Natural killer cell (primary cell): ENCODE measurements around the gene EIF4E. TPM values are rescaled to one million over a fixed set of nuclear protein-coding genes. Genes with fewer than 3 reads are reported as not detected.
"Not testable (repeated sequence)": the region's sequence is repeated elsewhere in the genome, so short reads cannot be mapped to it uniquely, and the experiment has no call there.

Experiments used
- ATAC-seq, 3 donors: fragments of 150-1000 bp in 2 of 3; fragments of 200-7000 bp in 1 of 3; cut with Tn5 transposase; 1 replicate in 1 of 3; 2 replicates in 2 of 3; pipeline ENCODE4 v1.10.0; 2021; ENCODE audit warnings: mild to moderate bottlenecking in 2 of 3, moderate library complexity in 2 of 3
- DNase-seq, 2 donors: peaks; one replicate each; pipeline versions ENCODE4 v3.0.0 to v3.0.0-alpha.2; 2013 to 2021; ENCODE audit warnings: mixed read lengths in 1 of 2
- H3K27ac ChIP-seq: one replicate; pipeline ENCODE4 v1.5.1; 2013; ENCODE audit warnings: mild to moderate bottlenecking, low read length
- H3K27me3 ChIP-seq: one replicate; pipeline ENCODE4 v1.6.1; 2013; ENCODE audit warnings: low read length; ENCODE audit not compliant: control insufficient read depth, insufficient read depth
- H3K36me3 ChIP-seq: one replicate; pipeline ENCODE4 v1.6.1; 2013; ENCODE audit warnings: low read length; ENCODE audit not compliant: control insufficient read depth, insufficient read depth
- H3K4me1 ChIP-seq: one replicate; pipeline ENCODE4 v1.6.1; 2013; ENCODE audit warnings: low read length; ENCODE audit not compliant: control insufficient read depth, insufficient read depth
- H3K4me3 ChIP-seq: one replicate; pipeline ENCODE4 v1.5.1; 2013; ENCODE audit warnings: low read length
- H3K9me3 ChIP-seq: one replicate; pipeline ENCODE4 v1.6.1; 2013; ENCODE audit warnings: low read length; ENCODE audit not compliant: control insufficient read depth, insufficient read depth
- H3K27ac Mint-ChIP-seq, 2 donors: one replicate each; pipeline ENCODE4 v1.8.0; 2022; ENCODE audit warnings: mild to moderate bottlenecking in 2 of 2, mixed read lengths in 2 of 2, moderate library complexity in 1 of 2
- H3K27me3 Mint-ChIP-seq, 2 donors: one replicate each; pipeline ENCODE4 v1.8.0; 2022; ENCODE audit warnings: low read depth in 2 of 2, mixed read lengths in 2 of 2
- H3K36me3 Mint-ChIP-seq: one replicate; pipeline ENCODE4 v1.8.0; 2022; ENCODE audit warnings: mixed read lengths
- H3K4me1 Mint-ChIP-seq, 2 donors: one replicate each; pipeline ENCODE4 v1.8.0; 2022; ENCODE audit warnings: mixed read lengths in 2 of 2
- H3K4me3 Mint-ChIP-seq: one replicate; pipeline ENCODE4 v1.8.0; 2022; ENCODE audit warnings: mild to moderate bottlenecking, moderate library complexity, mixed read lengths
- H3K9me3 Mint-ChIP-seq, 2 donors: one replicate each; pipeline ENCODE4 v1.8.0; 2022; ENCODE audit warnings: mixed read lengths in 2 of 2
- CTCF ChIP-seq: fragments of 200-600 bp; IDR thresholded peaks from one replicate; pipeline ENCODE4 v1.8.0; 2022; ENCODE audit warnings: antibody characterized with exemption
- WGBS: methylation state at CpG from one replicate; pipeline ENCODE4 v1.1.7; 2013; ENCODE audit warnings: missing lambda C conversion rate; ENCODE audit not compliant: insufficient coverage; 5-methylcytosine and 5-hydroxymethylcytosine counted together
- intact Hi-C: fragments of 100-400 bp; cut with micrococcal nuclease; formaldehyde crosslinking; loops from one replicate; pipeline ENCODE4 v1.14.2; 2022
- total RNA-seq, 4 donors: library from RNA; stranded (reverse); fragments of 120-200 nt in 1 of 4; gene quantifications; one replicate each; pipeline versions ENCODE4 v1.2.3 to v1.2.4, GENCODE V29; 2013 to 2022

The EIF4E gene
- total RNA-seq, 3 donors from 2014 or later (not counting 1 experiment from before 2014, with no cell fraction given) = 67.4 to 92.4 (median 75.5) TPM

GRCh38 chr4:98891478-98892337 is 37.2 kb downstream of the EIF4E start:
- 97% methylated on average over 11 of the region's 11 CpGs for WGBS
- Mint-ChIP-seq H3K4me1 (peaks cover 35 to 39% of the 10 kb centered on the region in 2 donors), H3K27ac (no peak overlapping the region), H3K36me3 (peaks cover 7% of the 10 kb centered on the region), H3K4me3 (no peak overlapping the region), H3K9me3 (no peaks in the 10 kb centered on the region), H3K27me3 (no peaks in the 10 kb centered on the region)
- no peak for TF ChIP-seq CTCF
- intact Hi-C loops = no loop called here
- DNase-seq = no peak
- Histone ChIP-seq H3K27ac (no peak overlapping the region), H3K4me3 (no peak overlapping the region), H3K4me1 (no peaks in the 10 kb centered on the region), H3K27me3 (no peaks in the 10 kb centered on the region), H3K9me3 (no peaks in the 10 kb centered on the region), H3K36me3 (peaks cover 37% of the 10 kb centered on the region)
- no peak for ATAC-seq

GRCh38 chr4:98890702-98891455 is 38.1 kb downstream of the EIF4E start:
- DNase-seq (no peak), ATAC-seq (no peak)
- Mint-ChIP-seq H3K4me3 (no peak overlapping the region), H3K9me3 (no peaks in the 10 kb centered on the region), H3K36me3 (peaks cover 7% of the 10 kb centered on the region), H3K27ac (no peak overlapping the region), H3K27me3 (no peaks in the 10 kb centered on the region), H3K4me1 (peaks cover 36 to 39% of the 10 kb centered on the region in 2 donors)
- Histone ChIP-seq H3K36me3 (peaks cover 44% of the 10 kb centered on the region), H3K27ac (no peak overlapping the region), H3K4me1 (no peaks in the 10 kb centered on the region), H3K9me3 (no peaks in the 10 kb centered on the region), H3K4me3 (no peak overlapping the region), H3K27me3 (no peaks in the 10 kb centered on the region)
- WGBS = 99% methylated on average over 6 of the region's 6 CpGs
- intact Hi-C loops = no loop called here
- TF ChIP-seq CTCF = no peak

- Histone ChIP-seq H3K27ac (no peak overlapping the region), H3K9me3 (no peaks in the 10 kb centered on the region), H3K27me3 (no peaks in the 10 kb centered on the region), H3K4me1 (no peaks in the 10 kb centered on the region), H3K4me3 (no peak overlapping the region), H3K36me3 (peaks cover 66% of the 10 kb centered on the region)
- ATAC-seq (no peak), DNase-seq (no peak)
- H3K27me3 Mint-ChIP-seq = no peaks in the 10 kb centered on the region
- H3K4me1 Mint-ChIP-seq = peaks cover 19 to 23% of the 10 kb centered on the region in 2 donors
- intact Hi-C loops = no loop called here
- no peak overlapping the region for H3K4me3 Mint-ChIP-seq
- no peaks in the 10 kb centered on the region for H3K9me3 Mint-ChIP-seq
- 97% methylated on average over 2 of the region's 2 CpGs for WGBS
- TF ChIP-seq CTCF = no peak
- H3K27ac Mint-ChIP-seq = no peak overlapping the region
- peaks cover 7% of the 10 kb centered on the region for H3K36me3 Mint-ChIP-seq
Measured at GRCh38 chr4:98887145-98887544, 41.8 kb downstream of the EIF4E start.

GRCh38 chr4:98886382-98886781 is 42.6 kb downstream of the EIF4E start:
- H3K27me3 Mint-ChIP-seq, H3K36me3 Mint-ChIP-seq, H3K4me3 Mint-ChIP-seq, ATAC-seq, H3K27ac ChIP-seq, H3K27ac Mint-ChIP-seq, H3K27me3 ChIP-seq, intact Hi-C loops, H3K9me3 ChIP-seq, H3K4me1 ChIP-seq, H3K4me3 ChIP-seq, DNase-seq, H3K9me3 Mint-ChIP-seq: not testable (repeated sequence)
- no CpG with 5 or more reads among the region's 2 CpGs for WGBS
- peaks cover 68% of the 10 kb centered on the region for H3K36me3 ChIP-seq
- peaks cover 16% of the 10 kb centered on the region in 2 donors for H3K4me1 Mint-ChIP-seq

GRCh38 chr4:98880884-98881283 is 48.0 kb downstream of the EIF4E start:
- H3K4me3 Mint-ChIP-seq, H3K27me3 Mint-ChIP-seq, H3K9me3 ChIP-seq, intact Hi-C loops, H3K4me3 ChIP-seq, H3K9me3 Mint-ChIP-seq, H3K4me1 ChIP-seq, H3K4me1 Mint-ChIP-seq, H3K27ac ChIP-seq, H3K36me3 Mint-ChIP-seq, H3K27ac Mint-ChIP-seq, DNase-seq, ATAC-seq, H3K27me3 ChIP-seq: not testable (repeated sequence)
- WGBS = no CpG with 5 or more reads among the region's 4 CpGs
- H3K36me3 ChIP-seq = peaks cover 40% of the 10 kb centered on the region
